NCI-H128 (cell line): ENCODE results near the gene ZNF672.

Experiments used
- DNase-seq: peaks from one replicate; lab custom pipeline; 2025; ENCODE audit not compliant: unreplicated experiment; lab: John Stamatoyannopoulos, UW

Gene ZNF672

DNA sequence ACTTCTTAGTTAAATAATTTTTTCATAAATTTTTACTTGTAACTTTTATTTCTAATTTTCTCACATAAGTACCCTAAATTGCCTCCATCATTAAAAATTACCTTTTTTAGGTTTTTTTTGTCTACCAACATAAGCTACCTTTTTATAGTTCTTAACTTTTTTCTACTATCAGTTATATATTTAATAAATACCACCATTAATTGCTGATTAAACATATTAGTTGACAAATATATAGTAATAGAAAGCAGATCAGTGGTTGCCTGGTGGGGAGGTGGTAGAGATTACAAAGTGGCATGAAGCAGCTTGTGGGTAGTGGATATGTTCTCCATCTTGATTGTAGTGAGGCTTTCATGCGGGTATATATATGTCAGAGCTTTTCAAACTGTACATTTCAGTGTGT is 6.2 kb upstream of the ZNF672 start:
- no peak for DNase-seq

GRCh38 chr1:248834343-248834940 is 3.6 kb upstream of the ZNF672 start:
- DNase-seq: no peak

DNA sequence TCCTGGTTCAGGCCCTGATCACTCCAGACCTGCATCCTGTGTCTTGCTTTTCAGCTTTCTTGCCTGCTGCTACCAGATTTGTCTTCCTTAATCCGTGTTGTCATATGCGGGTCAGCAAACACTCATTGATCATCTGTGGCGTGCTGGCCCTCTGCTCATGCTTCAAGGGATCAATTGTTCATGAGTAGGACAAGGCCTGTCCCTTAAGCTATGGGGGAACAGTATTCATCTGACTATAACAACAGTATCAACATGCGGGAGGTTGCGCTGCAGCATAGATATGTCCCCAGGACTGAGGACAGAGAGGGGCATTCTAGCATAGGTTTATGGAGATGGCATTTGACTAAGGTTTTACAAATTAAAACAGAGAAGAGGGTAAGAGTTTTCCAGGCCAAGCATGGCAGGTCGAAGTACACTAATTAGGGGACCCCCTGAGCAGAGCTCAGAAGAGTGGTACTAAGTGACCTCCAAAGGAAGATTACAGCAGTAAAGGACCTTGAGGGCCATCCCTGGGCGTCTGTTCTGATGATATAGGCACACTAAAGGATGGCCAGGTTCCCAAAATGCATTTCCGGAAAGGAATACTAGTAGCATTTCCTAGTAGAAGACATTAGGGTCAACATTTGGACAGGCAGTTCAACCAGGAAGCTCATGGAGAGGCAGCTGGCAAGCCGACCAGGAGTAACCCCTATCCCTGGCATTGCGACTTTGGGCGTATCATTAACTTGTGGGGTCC is 811 bp upstream of the ZNF672 start:
- DNase-seq: no peak

DNA sequence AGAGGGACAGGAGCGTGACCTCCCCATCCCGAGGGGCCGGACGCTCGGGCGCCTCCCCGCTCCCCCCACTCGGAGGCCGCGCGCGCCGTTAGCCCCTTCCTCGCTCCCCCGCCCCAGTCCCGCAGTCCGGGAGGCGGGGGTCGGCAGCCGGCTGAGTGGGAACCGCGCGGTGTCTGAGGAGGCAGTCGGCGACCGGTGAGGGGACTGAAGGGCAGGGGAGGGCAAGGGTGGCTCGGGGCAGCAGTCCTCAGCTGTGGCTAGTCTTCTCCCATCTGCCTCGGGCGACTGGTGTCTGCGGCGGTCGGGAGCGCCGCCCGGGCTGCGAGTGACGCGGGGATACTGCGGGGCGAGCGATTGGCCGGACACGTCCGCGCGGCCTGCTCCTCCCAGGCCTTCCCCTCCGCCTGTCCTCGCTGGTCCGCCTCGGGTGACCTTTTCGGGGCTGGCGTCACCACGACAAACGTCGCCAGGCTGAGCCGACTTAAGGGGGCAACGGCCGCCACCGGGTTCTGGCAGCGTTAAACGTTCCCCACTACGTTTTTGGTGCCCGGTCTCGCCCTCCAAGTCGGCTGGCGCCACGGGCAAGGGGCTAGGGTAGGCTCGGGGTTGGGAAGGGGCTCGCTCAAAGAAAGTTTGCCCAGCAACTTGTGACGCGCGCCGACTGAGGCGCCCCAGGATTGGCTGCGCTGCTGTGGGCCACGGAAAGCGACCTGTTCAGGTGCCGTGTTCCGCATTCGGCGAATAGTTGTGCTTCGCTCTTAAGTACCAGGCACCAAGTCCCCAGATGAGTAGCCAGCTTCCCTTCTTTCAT is 538 bp downstream of the ZNF672 start:
- peak; percentile 88 for DNase-seq

DNA sequence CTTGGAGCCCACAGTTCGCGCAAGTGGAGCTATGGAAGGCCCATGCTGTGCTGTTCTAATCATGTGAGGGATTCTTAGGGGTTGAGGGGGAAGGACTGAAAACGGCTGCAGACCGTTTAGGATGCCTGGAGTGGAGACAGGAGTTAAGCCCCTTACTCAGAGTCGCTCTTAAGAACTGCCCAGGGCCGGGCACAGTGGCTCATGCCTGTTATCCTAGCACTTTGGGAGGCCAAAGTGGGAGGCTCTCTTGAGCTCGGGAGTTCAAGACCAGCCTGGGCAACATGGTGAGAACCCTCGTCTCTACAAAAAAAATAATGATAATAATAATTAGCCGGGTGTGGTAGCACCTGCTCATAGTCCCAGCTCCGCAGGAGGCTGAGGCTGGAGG is 1.1 kb downstream of the ZNF672 start:
- DNase-seq: no peak

GRCh38 chr1:248840946-248841345 is 2.9 kb downstream of the ZNF672 start:
- DNase-seq: no peak

GRCh38 chr1:248841702-248842395 is 3.8 kb downstream of the ZNF672 start:
- DNase-seq: no peak

- DNase-seq: no peak
Observed at GRCh38 chr1:248842781-248843331, 4.8 kb downstream of the ZNF672 start.

- DNase-seq: no peak
Observed at GRCh38 chr1:248843687-248844086, 5.7 kb downstream of the ZNF672 start.

DNA sequence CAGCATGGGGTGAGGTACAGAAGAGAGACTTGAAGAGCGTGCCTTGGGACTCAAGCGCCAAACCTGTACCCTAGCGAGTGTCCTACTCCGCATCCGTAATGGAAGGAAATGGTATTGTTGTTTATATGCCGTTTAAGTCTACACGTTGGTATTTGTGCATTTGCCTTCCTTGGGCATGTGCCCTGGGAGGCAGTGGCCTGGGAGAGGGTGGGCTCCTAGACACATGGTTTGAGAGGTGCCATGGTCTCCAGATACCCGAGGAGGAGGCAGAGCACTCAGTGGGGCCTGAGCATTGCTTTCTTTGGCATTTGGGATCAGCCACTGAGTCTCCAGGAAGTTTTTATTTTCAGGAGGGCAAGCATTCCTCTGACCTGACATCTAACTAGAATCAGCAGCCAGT is 6.5 kb downstream of the ZNF672 start:
- DNase-seq: no peak

- DNase-seq: no peak
Observed at GRCh38 chr1:248847181-248847955, 9.3 kb downstream of the ZNF672 start.

- no peak for DNase-seq
Observed at GRCh38 chr1:248847956-248848561, 10.0 kb downstream of the ZNF672 start.

- DNase-seq: no peak
Observed at GRCh38 chr1:248848602-248849001, 10.6 kb downstream of the ZNF672 start.

DNA sequence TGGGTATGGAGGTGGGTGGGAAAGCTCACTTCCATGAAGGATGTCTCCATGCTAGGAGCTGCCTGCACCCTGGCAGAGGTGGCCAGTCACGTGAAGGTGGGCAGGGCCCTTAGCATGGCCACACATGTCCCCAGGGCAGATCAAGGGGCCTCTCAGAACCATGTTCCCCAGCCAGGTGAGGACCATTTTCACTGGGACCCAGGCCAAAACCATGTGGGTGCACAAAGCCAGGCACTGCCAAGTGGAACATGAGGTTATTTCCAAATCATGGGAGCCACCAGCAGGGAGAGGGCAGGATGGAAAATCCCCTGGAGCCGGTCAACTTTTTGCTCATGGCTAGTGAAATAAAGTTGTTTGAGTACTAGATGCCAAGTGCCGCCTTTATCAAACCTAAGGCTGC is 11.1 kb downstream of the ZNF672 start:
- DNase-seq: no peak

DNA sequence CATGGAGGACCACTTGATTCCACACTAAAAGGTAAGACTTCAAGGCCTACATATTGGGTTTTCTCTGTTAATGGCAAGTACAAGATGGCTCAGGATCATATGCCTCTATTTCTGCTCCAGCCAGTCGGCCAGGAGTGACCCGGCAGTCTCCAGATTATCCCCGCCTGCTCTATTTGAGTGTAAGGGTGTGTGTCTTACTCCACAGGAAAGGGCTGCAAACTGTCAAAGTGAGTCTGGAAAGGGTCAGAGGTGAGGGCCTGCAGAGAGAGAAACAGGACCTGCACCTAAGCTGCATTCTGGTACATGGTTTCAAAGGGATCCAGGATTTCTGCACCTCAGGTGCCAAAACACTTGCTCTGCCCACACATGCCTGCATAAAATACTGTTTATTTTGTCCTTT is 11.6 kb downstream of the ZNF672 start:
- DNase-seq: no peak

DNA sequence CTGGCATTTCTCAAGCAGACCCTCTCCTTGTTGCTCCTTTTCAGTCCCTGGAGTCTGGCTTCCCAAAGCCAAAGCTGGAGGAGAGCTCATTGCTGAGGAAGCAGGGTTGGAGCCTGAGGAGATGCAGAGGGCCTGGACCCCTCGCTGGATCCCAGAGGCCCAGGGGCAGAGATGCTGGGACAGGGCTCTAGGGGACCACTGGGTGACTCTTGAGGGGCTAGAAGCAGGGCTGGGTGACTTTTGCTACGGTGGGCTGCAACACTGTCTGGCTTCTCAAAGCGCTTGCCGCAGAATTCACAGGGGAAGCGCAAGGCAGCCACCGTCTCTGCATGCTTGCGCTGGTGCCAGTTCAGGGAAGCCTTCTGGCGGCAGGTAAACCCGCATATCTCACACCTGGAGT is 12.1 kb downstream of the ZNF672 start:
- DNase-seq: no peak

DNA sequence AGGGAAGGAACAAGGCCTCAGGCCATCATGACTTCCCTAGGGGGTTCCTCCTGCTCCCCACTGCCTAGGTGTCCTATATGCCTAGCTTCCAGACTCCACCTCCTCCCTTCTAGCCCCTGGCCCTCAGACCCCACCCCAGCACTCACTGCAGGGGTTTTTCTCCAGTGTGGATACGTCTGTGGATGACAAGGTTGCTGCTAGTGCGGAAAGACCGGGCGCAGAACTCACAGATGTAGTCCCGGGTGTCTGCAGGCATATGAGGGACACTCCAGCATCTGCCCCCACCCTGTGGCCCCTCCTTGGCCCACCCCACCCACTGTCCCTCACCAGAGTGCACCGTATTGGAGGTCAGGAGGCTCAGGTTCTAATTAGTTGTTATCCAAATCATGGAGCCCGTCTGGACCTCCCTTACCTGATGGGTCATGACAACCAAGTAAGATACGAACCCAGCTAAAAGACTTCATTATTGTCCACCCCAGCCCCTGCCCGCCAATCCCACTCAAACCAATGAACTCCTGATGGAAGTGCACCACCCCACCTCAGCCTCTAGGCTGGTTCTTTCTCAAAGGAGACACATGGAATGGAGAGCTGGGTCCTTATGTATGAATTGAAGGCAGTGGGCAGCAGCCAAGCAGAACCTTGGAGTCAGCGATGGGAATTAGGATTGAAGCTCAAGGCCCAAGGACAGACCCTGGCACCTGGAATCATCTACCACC is 12.7 kb downstream of the ZNF672 start:
- no peak for DNase-seq

- no peak for DNase-seq
Observed at GRCh38 chr1:248851390-248851789, 13.4 kb downstream of the ZNF672 start.
